ENCODE measurements around the gene NOX4.

NOX4 gene

GRCh38 chr11:89490981-89491690, at the start of gene NOX4:
NOX4 (minus strand) TSS chr11:89491375; CDS start chr11:89491246, 129 bp downstream.
- DNase-seq = no peak

- DNase-seq = no peak
These were observed 49.7 kb upstream of the NOX4 start for GRCh38 chr11:89540826-89541225.

GRCh38 chr11:89537936-89538335, 46.8 kb upstream of the NOX4 start:
- DNase-seq = no peak

- no peak for DNase-seq
These were observed 45.8 kb upstream of the NOX4 start for GRCh38 chr11:89536926-89537325.

- no peak for DNase-seq
These were observed 44.0 kb upstream of the NOX4 start for GRCh38 chr11:89535221-89535620.

- DNase-seq = no peak
These were observed 38.6 kb upstream of the NOX4 start for GRCh38 chr11:89529626-89530380.

- DNase-seq = no peak
These were observed 30.6 kb upstream of the NOX4 start for GRCh38 chr11:89521792-89522191.

- no peak for DNase-seq
These were observed 30.1 kb upstream of the NOX4 start for GRCh38 chr11:89521294-89521693.

- no peak for DNase-seq
These were observed 25.3 kb upstream of the NOX4 start for GRCh38 chr11:89516496-89516895.

GRCh38 chr11:89508544-89508943, 17.4 kb upstream of the NOX4 start:
- DNase-seq = no peak

- no peak for DNase-seq
These were observed 13.1 kb upstream of the NOX4 start for GRCh38 chr11:89504270-89504669.

GRCh38 chr11:89503422-89503821, 12.2 kb upstream of the NOX4 start:
- DNase-seq = no peak

- DNase-seq = no peak
These were observed 11.1 kb upstream of the NOX4 start for GRCh38 chr11:89502301-89502700.

- no peak for DNase-seq
These were observed 9.2 kb upstream of the NOX4 start for GRCh38 chr11:89500336-89500735.

- no peak for DNase-seq
These were observed 7.8 kb upstream of the NOX4 start for GRCh38 chr11:89498845-89499448.

- DNase-seq = no peak
These were observed 4.8 kb upstream of the NOX4 start for GRCh38 chr11:89495951-89496350.

- no peak for DNase-seq
These were observed 2.3 kb upstream of the NOX4 start for GRCh38 chr11:89493431-89493830.

- DNase-seq = no peak
These were observed 584 bp downstream of the NOX4 start for GRCh38 chr11:89490602-89490980.

- no peak for DNase-seq
These were observed 1.2 kb downstream of the NOX4 start for GRCh38 chr11:89489930-89490329.

- DNase-seq = no peak
These were observed 4.2 kb downstream of the NOX4 start for GRCh38 chr11:89487016-89487415.

GRCh38 chr11:89484896-89485295, 6.3 kb downstream of the NOX4 start:
- DNase-seq = no peak

- no peak for DNase-seq
These were observed 14.0 kb downstream of the NOX4 start for GRCh38 chr11:89477175-89477574.

GRCh38 chr11:89463266-89463780, 27.9 kb downstream of the NOX4 start:
- DNase-seq = no peak

GRCh38 chr11:89458716-89459115, 32.5 kb downstream of the NOX4 start:
- DNase-seq = no peak
